Ishikawa (cell line): Measurements from ENCODE around the gene OTP.

ENCODE experiments used
- CEBPB ChIP-seq: IDR thresholded peaks from 2 replicates; pipeline ENCODE4 v1.6.1; 2012
- CREB1 ChIP-seq: IDR thresholded peaks from 2 replicates; pipeline ENCODE4 v1.6.1; 2012; ENCODE audit warnings: low read depth
- EGR1 ChIP-seq: IDR thresholded peaks from 2 replicates; pipeline ENCODE4 v1.6.1; 2012
- EP300 ChIP-seq: IDR thresholded peaks from 2 replicates; pipeline ENCODE4 v1.6.1; 2012; ENCODE audit warnings: borderline replicate concordance
- FOXM1 ChIP-seq: IDR thresholded peaks from 2 replicates; pipeline ENCODE4 v1.6.1; 2012; ENCODE audit warnings: low read depth, borderline replicate concordance
- MAX ChIP-seq: IDR thresholded peaks from 2 replicates; pipeline ENCODE4 v1.6.1; 2012
- NFIC ChIP-seq: IDR thresholded peaks from 2 replicates; pipeline ENCODE4 v1.6.1; 2012
- RAD21 ChIP-seq: IDR thresholded peaks from 2 replicates; pipeline ENCODE4 v1.6.1; 2012; ENCODE audit warnings: low read depth
- REST ChIP-seq: IDR thresholded peaks from 2 replicates; pipeline ENCODE4 v1.6.1; 2012; ENCODE audit warnings: low read depth, mild to moderate bottlenecking
- TAF1 ChIP-seq: IDR thresholded peaks from 2 replicates; pipeline ENCODE4 v1.6.1; 2012; ENCODE audit warnings: low read depth, mild to moderate bottlenecking
- TCF12 ChIP-seq: IDR thresholded peaks from 2 replicates; pipeline ENCODE4 v1.6.1; 2012; ENCODE audit warnings: low read depth
- TEAD4 ChIP-seq: IDR thresholded peaks from 2 replicates; pipeline ENCODE4 v1.6.1; 2012
- USF1 ChIP-seq: IDR thresholded peaks from 2 replicates; pipeline ENCODE4 v1.6.1; 2012
- YY1 ChIP-seq: IDR thresholded peaks from 2 replicates; pipeline ENCODE4 v1.6.1; 2012; ENCODE audit warnings: low read depth
- ZBTB7A ChIP-seq: IDR thresholded peaks from 2 replicates; pipeline ENCODE4 v1.6.1; 2012; ENCODE audit warnings: low read depth

The OTP gene

GRCh38 chr5:77621440-77621839, 17.1 kb downstream of the OTP start:
- TF ChIP-seq FOXM1 = no peak
- TF ChIP-seq EP300 = no peak
- no peak for TF ChIP-seq EGR1

- TF ChIP-seq CREB1 = no peak
- no peak for TF ChIP-seq EGR1
- TF ChIP-seq TEAD4 = no peak
- TF ChIP-seq FOXM1 = no peak
- TF ChIP-seq ZBTB7A = no peak
- TF ChIP-seq MAX = no peak
- TF ChIP-seq RAD21 = no peak; the same call in 1 of the 2 replicates
- no peak for TF ChIP-seq USF1
- no peak for TF ChIP-seq EP300
- no peak for TF ChIP-seq CEBPB
- TF ChIP-seq NFIC = no peak
- TF ChIP-seq TAF1 = no peak
These were observed 18.1 kb downstream of the OTP start for GRCh38 chr5:77620405-77620804.

GRCh38 chr5:77616920-77617319, 21.6 kb downstream of the OTP start:
- no peak for TF ChIP-seq RAD21
- no peak for TF ChIP-seq MAX
- TF ChIP-seq CEBPB = no peak
- no peak for TF ChIP-seq EGR1
- TF ChIP-seq CREB1 = no peak
- no peak for TF ChIP-seq NFIC
- TF ChIP-seq USF1 = no peak

- TF ChIP-seq TCF12 = no peak
- TF ChIP-seq USF1 = no peak
- TF ChIP-seq RAD21 = no peak
- no peak for TF ChIP-seq YY1
- no peak for TF ChIP-seq MAX
- no peak for TF ChIP-seq CEBPB
- no peak for TF ChIP-seq TEAD4
- TF ChIP-seq EGR1 = no peak
- TF ChIP-seq NFIC = no peak
- TF ChIP-seq EP300 = no peak
- no peak for TF ChIP-seq CREB1
- no peak for TF ChIP-seq FOXM1
- TF ChIP-seq TAF1 = no peak
- no peak for TF ChIP-seq ZBTB7A
- TF ChIP-seq REST = no peak
These were observed 31.2 kb downstream of the OTP start for GRCh38 chr5:77607324-77607723.

- no peak for TF ChIP-seq MAX
- no peak for TF ChIP-seq CREB1
- no peak for TF ChIP-seq CEBPB
- no peak for TF ChIP-seq USF1
- TF ChIP-seq RAD21 = no peak
- no peak for TF ChIP-seq FOXM1
- TF ChIP-seq NFIC = no peak
- no peak for TF ChIP-seq TAF1
- TF ChIP-seq TEAD4 = no peak
- TF ChIP-seq EP300 = no peak
- no peak for TF ChIP-seq YY1
- no peak for TF ChIP-seq REST
- TF ChIP-seq EGR1 = no peak
- no peak for TF ChIP-seq TCF12
- TF ChIP-seq ZBTB7A = no peak
These were observed 32.2 kb downstream of the OTP start for GRCh38 chr5:77606279-77606678.
